Measurements from ENCODE around the gene SAV1. TPM values are rescaled to one million over a fixed set of nuclear protein-coding genes. Genes with fewer than 3 reads are reported as not detected.
"Not testable (repeated sequence)": the region's sequence is repeated elsewhere in the genome, so short reads cannot be mapped to it uniquely, and the experiment has no call there.

The SAV1 gene
- total RNA-seq, 8 experiments from 2014 or later = 7.6 to 26.1 (median 15.6) TPM

GRCh38 chr14:50657753-50658152 is 10.4 kb downstream of the SAV1 start:
- no peak overlapping the region for H3K4me3 ChIP-seq
- WGBS, 10 experiments = 8 to 100% (median 87%) methylated on average over 1 to 2 of the region's 2 CpGs

GRCh38 chr14:50656776-50657175 is 11.3 kb downstream of the SAV1 start:
- H3K4me1 ChIP-seq (replicated peaks in 1 of 2) = peaks cover 0 to 8% of the 10 kb centered on the region in 2 donors
- WGBS, 10 experiments = 70 to 94% (median 87%) methylated on average over 2 to 5 of the region's 6 CpGs; no CpG with 5 or more reads in 5 of the 10 experiments
- H3K4me3 ChIP-seq = no peak overlapping the region
- in situ Hi-C loops (cut with MboI; ENCODE audit: low pct_unique_long_range_greater_than_20kb in 2 of 9, low sequenced_read_pairs in 9 of 9, unreplicated experiment in 9 of 9) = no loop called here
- ATAC-seq (replicated peaks in 6 of 8) = no peak
- H3K27ac ChIP-seq = no peak overlapping the region

More at GRCh38 chr14:50657753-50658152, 10.4 kb downstream of the SAV1 start:
- in situ Hi-C loops (cut with MboI; ENCODE audit: low pct_unique_long_range_greater_than_20kb in 2 of 9, low sequenced_read_pairs in 9 of 9, unreplicated experiment in 9 of 9) = no loop called here
- H3K27ac ChIP-seq = no peak overlapping the region
- ATAC-seq (replicated peaks in 6 of 8) = no peak
- H3K4me1 ChIP-seq (replicated peaks in 1 of 2) = peaks cover 0 to 8% of the 10 kb centered on the region in 2 donors

GRCh38 chr14:50649691-50650090 is 18.4 kb downstream of the SAV1 start:
- in situ Hi-C loops (cut with MboI; ENCODE audit: low pct_unique_long_range_greater_than_20kb in 2 of 9, low sequenced_read_pairs in 9 of 9, unreplicated experiment in 9 of 9) = no loop called here
- no peak for ATAC-seq (replicated peaks in 6 of 8)
- Histone ChIP-seq H3K4me3 (no peak overlapping the region), H3K27ac (no peak overlapping the region), H3K4me1 (replicated peaks in 1 of 2) (peaks cover 0 to 5% of the 10 kb centered on the region in 2 donors)

- no peaks in the 10 kb centered on the region for H3K4me1 ChIP-seq (replicated peaks in 1 of 2)
- no peak overlapping the region for H3K4me3 ChIP-seq
- no peak overlapping the region for H3K27ac ChIP-seq
- in situ Hi-C loops (cut with MboI; ENCODE audit: low pct_unique_long_range_greater_than_20kb in 2 of 9, low sequenced_read_pairs in 9 of 9, unreplicated experiment in 9 of 9) = no loop called here
- peak in 1 of 8 experiments; percentile 22 for ATAC-seq (replicated peaks in 6 of 8)
Measured at GRCh38 chr14:50647753-50648152, 20.4 kb downstream of the SAV1 start.

- 30 to 90% (median 79%) methylated on average over 3 to 6 of the region's 6 CpGs; no CpG with 5 or more reads in 1 of the 10 experiments for WGBS, 10 experiments
- in situ Hi-C loops (cut with MboI; ENCODE audit: low pct_unique_long_range_greater_than_20kb in 2 of 9, low sequenced_read_pairs in 9 of 9, unreplicated experiment in 9 of 9) = no loop called here
- no peak overlapping the region for H3K4me3 ChIP-seq
- no peak overlapping the region for H3K27ac ChIP-seq
- no peaks in the 10 kb centered on the region for H3K4me1 ChIP-seq (replicated peaks in 1 of 2)
- no peak for ATAC-seq (replicated peaks in 6 of 8)
Measured at GRCh38 chr14:50647282-50647681, 20.8 kb downstream of the SAV1 start.

GRCh38 chr14:50635141-50635540 is 33.0 kb downstream of the SAV1 start:
- in situ Hi-C loops (cut with MboI; ENCODE audit: low pct_unique_long_range_greater_than_20kb in 2 of 9, low sequenced_read_pairs in 9 of 9, unreplicated experiment in 9 of 9) = no loop called here
- H3K4me3 ChIP-seq = no peak overlapping the region
- ATAC-seq (replicated peaks in 6 of 8) = no peak
- whole genome bisulfite sequencing, 10 experiments = 84 to 100% (median 100%) methylated on average over 1 to 2 of the region's 2 CpGs; no CpG with 5 or more reads in 1 of the 10 experiments
- no peak overlapping the region for H3K27ac ChIP-seq
- H3K4me1 ChIP-seq (replicated peaks in 1 of 2) = no peaks in the 10 kb centered on the region

GRCh38 chr14:50633954-50634353 is 34.2 kb downstream of the SAV1 start:
- in situ Hi-C loops (cut with MboI; ENCODE audit: low pct_unique_long_range_greater_than_20kb in 2 of 9, low sequenced_read_pairs in 9 of 9, unreplicated experiment in 9 of 9) = no loop called here
- no peak for ATAC-seq (replicated peaks in 6 of 8)
- 21 to 100% (median 90%) methylated on average over 2 to 4 of the region's 4 CpGs for WGBS, 10 experiments
- H3K4me3 ChIP-seq = no peak overlapping the region
- H3K27ac ChIP-seq = no peak overlapping the region
- H3K4me1 ChIP-seq (replicated peaks in 1 of 2) = no peaks in the 10 kb centered on the region

- Histone ChIP-seq H3K4me3 (no peak overlapping the region), H3K4me1 (replicated peaks in 1 of 2) (no peaks in the 10 kb centered on the region), H3K27ac (no peak overlapping the region)
- in situ Hi-C loops (cut with MboI; ENCODE audit: low pct_unique_long_range_greater_than_20kb in 2 of 9, low sequenced_read_pairs in 9 of 9, unreplicated experiment in 9 of 9) = no loop called here
- 67 to 100% (median 94%) methylated on average over 2 to 4 of the region's 4 CpGs for WGBS, 10 experiments
- no peak for ATAC-seq (replicated peaks in 6 of 8)
Measured at GRCh38 chr14:50631408-50631821, 36.7 kb downstream of the SAV1 start.

GRCh38 chr14:50624947-50625346 is 43.2 kb downstream of the SAV1 start:
- ATAC-seq (replicated peaks in 6 of 8) = not testable (repeated sequence)

GRCh38 chr14:50624447-50624846 is 43.7 kb downstream of the SAV1 start:
- Histone ChIP-seq H3K4me1 (replicated peaks in 1 of 2) (no peaks in the 10 kb centered on the region), H3K4me3 (no peak overlapping the region), H3K27ac (no peak overlapping the region)
- 83 to 100% (median 100%) methylated on average over 1 of the region's 1 CpG; no CpG with 5 or more reads in 1 of the 10 experiments for WGBS, 10 experiments
- in situ Hi-C loops (cut with MboI; ENCODE audit: low pct_unique_long_range_greater_than_20kb in 2 of 9, low sequenced_read_pairs in 9 of 9, unreplicated experiment in 9 of 9) = loop anchor here in 1 of 9 experiments (25.0 kb wide), 1 partner anchor 138 kb away; no protein-coding TSS in a partner anchor
- no peak for ATAC-seq (replicated peaks in 6 of 8)

More at GRCh38 chr14:50624947-50625346, 43.2 kb downstream of the SAV1 start:
- H3K4me3 ChIP-seq; H3K4me1 ChIP-seq (replicated peaks in 1 of 2); H3K27ac ChIP-seq: not testable (repeated sequence)
- WGBS, 10 experiments = 77 to 100% (median 100%) methylated on average over 1 to 4 of the region's 4 CpGs; no CpG with 5 or more reads in 2 of the 10 experiments
- in situ Hi-C loops (cut with MboI; ENCODE audit: low pct_unique_long_range_greater_than_20kb in 2 of 9, low sequenced_read_pairs in 9 of 9, unreplicated experiment in 9 of 9) = loop anchor here in 1 of 9 experiments (25.0 kb wide), 1 partner anchor 137 kb away; no protein-coding TSS in a partner anchor

- 31 to 100% (median 85%) methylated on average over 1 of the region's 1 CpG; no CpG with 5 or more reads in 4 of the 10 experiments for WGBS, 10 experiments
- in situ Hi-C loops (cut with MboI; ENCODE audit: low pct_unique_long_range_greater_than_20kb in 2 of 9, low sequenced_read_pairs in 9 of 9, unreplicated experiment in 9 of 9) = loop anchor here in 1 of 9 experiments (25.0 kb wide), 1 partner anchor 139 kb away; no protein-coding TSS in a partner anchor
- Histone ChIP-seq H3K27ac (no peak overlapping the region), H3K4me3 (no peak overlapping the region), H3K4me1 (replicated peaks in 1 of 2) (no peaks in the 10 kb centered on the region)
- ATAC-seq (replicated peaks in 6 of 8) = no peak
Measured at GRCh38 chr14:50622978-50623377, 45.1 kb downstream of the SAV1 start.

GRCh38 chr14:50620341-50620740 is 47.8 kb downstream of the SAV1 start:
- ATAC-seq (replicated peaks in 6 of 8) = no peak
- no peak overlapping the region for H3K4me3 ChIP-seq
- in situ Hi-C loops (cut with MboI; ENCODE audit: low pct_unique_long_range_greater_than_20kb in 2 of 9, low sequenced_read_pairs in 9 of 9, unreplicated experiment in 9 of 9) = loop anchor here in 1 of 9 experiments (25.0 kb wide), 1 partner anchor 142 kb away; no protein-coding TSS in a partner anchor
- H3K4me1 ChIP-seq (replicated peaks in 1 of 2) = no peaks in the 10 kb centered on the region
- no peak overlapping the region for H3K27ac ChIP-seq
- 65 to 100% (median 95%) methylated on average over 1 to 4 of the region's 4 CpGs for WGBS, 10 experiments

GRCh38 chr14:50619569-50620141 is 48.5 kb downstream of the SAV1 start:
- Histone ChIP-seq H3K27ac (no peak overlapping the region), H3K4me3 (no peak overlapping the region), H3K4me1 (replicated peaks in 1 of 2) (no peaks in the 10 kb centered on the region)
- 20 to 100% (median 88%) methylated on average over 2 to 5 of the region's 5 CpGs; no CpG with 5 or more reads in 2 of the 10 experiments for WGBS, 10 experiments
- peak in 4 of 8 experiments; percentile 60 to 79 (median 72) for ATAC-seq (replicated peaks in 6 of 8)
- in situ Hi-C loops (cut with MboI; ENCODE audit: low pct_unique_long_range_greater_than_20kb in 2 of 9, low sequenced_read_pairs in 9 of 9, unreplicated experiment in 9 of 9) = loop anchor here in 1 of 9 experiments (25.0 kb wide), 1 partner anchor 143 kb away; no protein-coding TSS in a partner anchor

- Histone ChIP-seq H3K4me1 (replicated peaks in 1 of 2) (no peaks in the 10 kb centered on the region), H3K27ac (no peak overlapping the region), H3K4me3 (no peak overlapping the region)
- in situ Hi-C loops (cut with MboI; ENCODE audit: low pct_unique_long_range_greater_than_20kb in 2 of 9, low sequenced_read_pairs in 9 of 9, unreplicated experiment in 9 of 9) = loop anchor here in 1 of 9 experiments (25.0 kb wide), 1 partner anchor 146 kb away; no protein-coding TSS in a partner anchor
- WGBS, 10 experiments = 83 to 100% (median 97%) methylated on average over 1 to 2 of the region's 2 CpGs; no CpG with 5 or more reads in 4 of the 10 experiments
- ATAC-seq (replicated peaks in 6 of 8) = no peak
Measured at GRCh38 chr14:50616275-50616674, 51.8 kb downstream of the SAV1 start.

Measured in motor neuron (in vitro differentiated cells).